Esophagus squamous epithelium (tissue), 4 donors: ENCODE measurements around the gene UQCRC2.

Experiments used
- POLR2A ChIP-seq, 4 donors: fragments of 450-650 bp; IDR thresholded peaks; one replicate each; pipeline ENCODE4 v1.6.1; 2017; ENCODE audit warnings: antibody characterized with exemption in 4 of 4, mild to moderate bottlenecking in 4 of 4, moderate library complexity in 3 of 4
- TF ChIP-seq, protein P1 (sequence below), 6 experiments: fragments of 450-650 bp in 4 of 6; fragments of 200-600 bp in 2 of 6; sonication (generic) in 2 of 6; IDR thresholded peaks; one replicate each; pipeline ENCODE4 v1.5.1; 2016 to 2019; ENCODE audit warnings: antibody characterized with exemption in 6 of 6, mild to moderate bottlenecking in 4 of 6, moderate library complexity in 4 of 6

DNA sequence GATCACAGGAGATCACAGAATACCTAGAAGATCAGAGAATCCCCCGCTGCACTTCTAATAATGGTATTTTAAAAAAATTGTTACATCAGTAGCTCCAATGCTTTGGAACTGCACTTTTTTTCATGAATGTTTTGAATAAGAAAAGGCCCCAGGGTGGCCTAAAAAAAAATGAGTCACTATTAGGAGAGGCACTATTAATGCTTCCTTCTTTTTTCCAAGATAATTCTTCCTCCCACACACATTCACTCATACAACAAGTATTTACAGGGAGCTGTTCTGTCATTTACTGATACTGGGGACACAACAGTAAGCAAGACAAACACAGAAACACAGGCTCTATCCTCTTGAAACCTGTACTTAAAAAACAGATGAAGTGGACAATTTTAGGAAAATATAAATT, 48.4 kb downstream of the UQCRC2 start:
- TF ChIP-seq, protein P1, sequence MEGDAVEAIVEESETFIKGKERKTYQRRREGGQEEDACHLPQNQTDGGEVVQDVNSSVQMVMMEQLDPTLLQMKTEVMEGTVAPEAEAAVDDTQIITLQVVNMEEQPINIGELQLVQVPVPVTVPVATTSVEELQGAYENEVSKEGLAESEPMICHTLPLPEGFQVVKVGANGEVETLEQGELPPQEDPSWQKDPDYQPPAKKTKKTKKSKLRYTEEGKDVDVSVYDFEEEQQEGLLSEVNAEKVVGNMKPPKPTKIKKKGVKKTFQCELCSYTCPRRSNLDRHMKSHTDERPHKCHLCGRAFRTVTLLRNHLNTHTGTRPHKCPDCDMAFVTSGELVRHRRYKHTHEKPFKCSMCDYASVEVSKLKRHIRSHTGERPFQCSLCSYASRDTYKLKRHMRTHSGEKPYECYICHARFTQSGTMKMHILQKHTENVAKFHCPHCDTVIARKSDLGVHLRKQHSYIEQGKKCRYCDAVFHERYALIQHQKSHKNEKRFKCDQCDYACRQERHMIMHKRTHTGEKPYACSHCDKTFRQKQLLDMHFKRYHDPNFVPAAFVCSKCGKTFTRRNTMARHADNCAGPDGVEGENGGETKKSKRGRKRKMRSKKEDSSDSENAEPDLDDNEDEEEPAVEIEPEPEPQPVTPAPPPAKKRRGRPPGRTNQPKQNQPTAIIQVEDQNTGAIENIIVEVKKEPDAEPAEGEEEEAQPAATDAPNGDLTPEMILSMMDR (IDR thresholded peaks at IDR 0.05), result no peak
- TF ChIP-seq POLR2A (IDR thresholded peaks at IDR 0.05), result no peak
